Mucosa of descending colon (tissue), 3 donors: ENCODE data around the gene ISL1. TPM values are rescaled to one million over a fixed set of nuclear protein-coding genes. Genes with fewer than 3 reads are reported as not detected.

Experiments
- ATAC-seq: fragments of 200-7000 bp; cut with Tn5 transposase; one replicate; pipeline ENCODE4 v1.9.1; 2020; ENCODE audit warnings: mild to moderate bottlenecking, moderate library complexity
- DNase-seq, 3 donors: peaks; one replicate each; pipeline ENCODE4 v3.0.0-alpha.2; 2020
- H3K36me3 ChIP-seq: fragments of 200-600 bp; one replicate; pipeline ENCODE4 v1.8.0; 2021; ENCODE audit warnings: low read depth, mild to moderate bottlenecking
- H3K4me1 ChIP-seq: fragments of 200-600 bp; one replicate; pipeline ENCODE4 v1.8.0; 2021; ENCODE audit warnings: low read depth, mild to moderate bottlenecking
- H3K4me3 ChIP-seq: fragments of 200-600 bp; one replicate; pipeline ENCODE4 v1.8.0; 2021; ENCODE audit warnings: mild to moderate bottlenecking
- H3K9me3 ChIP-seq: fragments of 200-600 bp; one replicate; pipeline ENCODE4 v1.8.0; 2021; ENCODE audit warnings: mild to moderate bottlenecking
- intact Hi-C, 2 donors: fragments of 100-400 bp; cut with DNase I in 1 of 2; cut with micrococcal nuclease in 1 of 2; formaldehyde crosslinking; loops; one replicate each; pipeline versions ENCODE4 v1.11.0 to v1.11.1; 2022; cut with DNase I, micrococcal nuclease
- total RNA-seq, 3 donors: library from RNA; stranded (reverse); fragmentation: NEBNext Ultra II Directional in 2 of 3; extraction: Animal tissue kit (Norgen Biotek cat#: 25700) in 2 of 3; gene quantifications; one replicate each; pipeline versions ENCODE4 v1.2.1 to v1.2.4, GENCODE V29; 2021 to 2023
- TF ChIP-seq, protein P1 (sequence below): fragments of 200-600 bp; IDR thresholded peaks from one replicate; pipeline ENCODE4 v1.8.0; 2022; ENCODE audit warnings: antibody characterized with exemption, mild to moderate bottlenecking
- donor health status: DM: no; HTN: no; CAD: no; lungs with moderate emphysema.
- donor health status: DM: no; HTN: no; CAD: no.
- donor health status: DM: no; HTN: yes; CAD: no.

ISL1 gene
- total RNA-seq, 3 donors from 2014 or later = 0.54 to 1.4 (median 0.77) TPM

DNA sequence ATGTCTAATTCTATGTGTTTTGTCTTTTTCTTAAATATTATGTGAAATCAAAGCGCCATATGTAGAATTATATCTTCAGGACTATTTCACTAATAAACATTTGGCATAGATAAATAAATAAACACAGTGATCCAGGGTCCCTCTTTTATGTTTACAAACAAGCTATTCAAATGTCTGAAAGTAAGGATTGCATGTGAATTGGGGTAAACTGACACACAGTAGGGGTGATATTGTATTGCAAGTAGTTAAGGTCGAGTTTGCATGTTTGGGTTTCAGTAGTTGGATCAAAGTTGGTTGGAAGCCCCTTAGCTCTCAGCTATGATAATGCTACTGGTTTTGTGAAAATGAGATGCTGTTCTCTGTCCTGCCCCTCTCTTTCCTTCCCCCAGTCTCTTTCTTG is 11.4 kb downstream of the ISL1 start:
- DNase-seq = no peak
- TF ChIP-seq, protein P1, sequence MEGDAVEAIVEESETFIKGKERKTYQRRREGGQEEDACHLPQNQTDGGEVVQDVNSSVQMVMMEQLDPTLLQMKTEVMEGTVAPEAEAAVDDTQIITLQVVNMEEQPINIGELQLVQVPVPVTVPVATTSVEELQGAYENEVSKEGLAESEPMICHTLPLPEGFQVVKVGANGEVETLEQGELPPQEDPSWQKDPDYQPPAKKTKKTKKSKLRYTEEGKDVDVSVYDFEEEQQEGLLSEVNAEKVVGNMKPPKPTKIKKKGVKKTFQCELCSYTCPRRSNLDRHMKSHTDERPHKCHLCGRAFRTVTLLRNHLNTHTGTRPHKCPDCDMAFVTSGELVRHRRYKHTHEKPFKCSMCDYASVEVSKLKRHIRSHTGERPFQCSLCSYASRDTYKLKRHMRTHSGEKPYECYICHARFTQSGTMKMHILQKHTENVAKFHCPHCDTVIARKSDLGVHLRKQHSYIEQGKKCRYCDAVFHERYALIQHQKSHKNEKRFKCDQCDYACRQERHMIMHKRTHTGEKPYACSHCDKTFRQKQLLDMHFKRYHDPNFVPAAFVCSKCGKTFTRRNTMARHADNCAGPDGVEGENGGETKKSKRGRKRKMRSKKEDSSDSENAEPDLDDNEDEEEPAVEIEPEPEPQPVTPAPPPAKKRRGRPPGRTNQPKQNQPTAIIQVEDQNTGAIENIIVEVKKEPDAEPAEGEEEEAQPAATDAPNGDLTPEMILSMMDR = no peak
- intact Hi-C loops = no loop called here
- no peak for ATAC-seq
- Histone ChIP-seq H3K9me3 (no peaks in the 10 kb centered on the region), H3K4me3 (no peak overlapping the region), H3K4me1 (peaks cover 2% of the 10 kb centered on the region), H3K36me3 (no peaks in the 10 kb centered on the region)

- intact Hi-C loops = no loop called here
- DNase-seq (no peak), ATAC-seq (no peak)
- TF ChIP-seq, protein P1 = no peak
- Histone ChIP-seq H3K4me1 (no peaks in the 10 kb centered on the region), H3K4me3 (no peak overlapping the region), H3K9me3 (no peaks in the 10 kb centered on the region), H3K36me3 (no peaks in the 10 kb centered on the region)
Measured at GRCh38 chr5:51395245-51395644, 12.0 kb downstream of the ISL1 start.

DNA sequence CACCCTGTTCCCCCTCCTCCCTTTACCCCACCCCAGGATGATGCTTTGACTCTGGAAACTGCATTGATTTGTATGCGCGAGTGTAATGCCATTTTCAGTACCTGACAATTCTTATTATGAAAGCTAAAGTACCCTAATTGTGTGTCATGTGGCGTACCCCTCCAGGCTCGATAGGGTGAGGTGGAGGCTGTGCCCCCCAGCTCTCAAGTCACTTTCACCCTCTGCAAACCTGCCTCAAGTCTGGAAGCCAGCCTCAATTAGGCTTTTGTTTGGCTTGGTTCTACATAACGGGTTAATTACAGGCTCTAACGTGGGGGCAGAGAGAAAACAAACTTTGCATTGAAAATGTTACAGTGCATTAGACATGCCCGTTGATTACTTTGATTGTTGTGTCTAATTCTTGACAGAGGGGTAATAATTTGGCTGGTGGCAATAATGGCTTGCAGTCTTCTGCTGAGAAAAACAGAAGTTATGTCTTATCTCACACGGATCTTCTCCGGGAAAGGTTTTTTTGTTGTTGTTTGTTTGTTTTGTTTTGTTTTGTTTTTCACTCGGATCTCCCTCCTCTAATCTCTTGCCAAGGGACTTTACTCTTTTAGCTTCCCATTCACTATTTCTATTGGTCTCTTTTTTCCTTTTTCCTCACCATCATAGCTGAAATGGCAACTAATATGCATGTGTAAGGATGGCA is 12.6 kb downstream of the ISL1 start:
- Histone ChIP-seq H3K4me3 (no peak overlapping the region), H3K36me3 (no peaks in the 10 kb centered on the region), H3K4me1 (no peaks in the 10 kb centered on the region), H3K9me3 (no peaks in the 10 kb centered on the region)
- no peak for ATAC-seq
- intact Hi-C loops = no loop called here
- DNase-seq = no peak
- TF ChIP-seq, protein P1 = no peak

- Histone ChIP-seq H3K9me3 (no peaks in the 10 kb centered on the region), H3K36me3 (no peaks in the 10 kb centered on the region), H3K4me1 (no peaks in the 10 kb centered on the region), H3K4me3 (no peak overlapping the region)
- no peak for ATAC-seq
- DNase-seq = no peak
- intact Hi-C loops = no loop called here
- TF ChIP-seq, protein P1 = no peak
Measured at GRCh38 chr5:51396797-51397196, 13.5 kb downstream of the ISL1 start.

DNA sequence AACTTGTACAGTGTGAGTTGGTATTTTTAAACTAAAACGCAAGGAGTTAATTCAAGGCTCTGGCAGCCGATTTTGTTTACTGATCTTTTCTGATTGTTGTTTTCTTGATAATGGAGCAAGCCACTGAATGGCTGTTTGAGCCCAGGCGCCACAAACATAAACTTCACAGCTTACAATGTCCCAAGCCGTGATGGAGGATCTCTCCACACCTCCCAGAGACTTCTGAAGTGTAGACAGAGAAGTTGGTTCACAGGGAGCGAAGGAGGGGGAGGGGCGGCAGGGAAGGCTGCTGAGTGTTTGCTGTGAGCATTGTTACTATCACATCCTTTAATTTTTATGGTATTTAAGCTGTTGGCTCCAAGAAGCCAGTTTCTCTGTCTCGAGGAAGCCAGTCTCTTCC is 14.7 kb downstream of the ISL1 start:
- no peaks in the 10 kb centered on the region for H3K4me1 ChIP-seq
- ATAC-seq (no peak), DNase-seq (no peak)
- intact Hi-C loops = no loop called here
- H3K4me3 ChIP-seq = no peak overlapping the region
- TF ChIP-seq, protein P1 = no peak
- H3K9me3 ChIP-seq = no peaks in the 10 kb centered on the region
- H3K36me3 ChIP-seq = no peaks in the 10 kb centered on the region
